Stomach smooth muscle (tissue), 2 donors: ENCODE results near the gene EXOC7.
"Not testable (repeated sequence)": the region's sequence is repeated elsewhere in the genome, so short reads cannot be mapped to it uniquely, and the experiment has no call there.

Source experiments
- H3K27ac ChIP-seq: one replicate; pipeline ENCODE4 v1.7.0; 2013; ENCODE audit warnings: mild to moderate bottlenecking, low read length, inconsistent platforms
- H3K27me3 ChIP-seq, 2 donors: one replicate each; pipeline ENCODE4 v1.7.0; 2013; ENCODE audit warnings: low read length in 2 of 2; ENCODE audit not compliant: insufficient read depth in 2 of 2, control insufficient read depth in 1 of 2
- H3K36me3 ChIP-seq, 2 donors: one replicate each; pipeline ENCODE4 v1.7.0; 2013; ENCODE audit warnings: low read length in 2 of 2; ENCODE audit not compliant: control insufficient read depth in 2 of 2, insufficient read depth in 2 of 2
- H3K4me1 ChIP-seq: one replicate; pipeline ENCODE4 v1.7.0; 2013; ENCODE audit warnings: low read length; ENCODE audit not compliant: control insufficient read depth, insufficient read depth
- H3K4me3 ChIP-seq, 2 donors: one replicate each; pipeline ENCODE4 v1.7.0; 2013; ENCODE audit warnings: low read length in 2 of 2
- H3K9ac ChIP-seq, 2 donors: one replicate each; pipeline ENCODE4 v1.7.0; 2013; ENCODE audit warnings: low read length in 2 of 2, mild to moderate bottlenecking in 1 of 2
- H3K9me3 ChIP-seq, 2 donors: one replicate each; pipeline ENCODE4 v1.7.0; 2013; ENCODE audit warnings: low read length in 2 of 2; ENCODE audit not compliant: control insufficient read depth in 2 of 2
- donor health status: healthy.
- donor health status: Pancreatic carcinoma.

EXOC7 gene

DNA sequence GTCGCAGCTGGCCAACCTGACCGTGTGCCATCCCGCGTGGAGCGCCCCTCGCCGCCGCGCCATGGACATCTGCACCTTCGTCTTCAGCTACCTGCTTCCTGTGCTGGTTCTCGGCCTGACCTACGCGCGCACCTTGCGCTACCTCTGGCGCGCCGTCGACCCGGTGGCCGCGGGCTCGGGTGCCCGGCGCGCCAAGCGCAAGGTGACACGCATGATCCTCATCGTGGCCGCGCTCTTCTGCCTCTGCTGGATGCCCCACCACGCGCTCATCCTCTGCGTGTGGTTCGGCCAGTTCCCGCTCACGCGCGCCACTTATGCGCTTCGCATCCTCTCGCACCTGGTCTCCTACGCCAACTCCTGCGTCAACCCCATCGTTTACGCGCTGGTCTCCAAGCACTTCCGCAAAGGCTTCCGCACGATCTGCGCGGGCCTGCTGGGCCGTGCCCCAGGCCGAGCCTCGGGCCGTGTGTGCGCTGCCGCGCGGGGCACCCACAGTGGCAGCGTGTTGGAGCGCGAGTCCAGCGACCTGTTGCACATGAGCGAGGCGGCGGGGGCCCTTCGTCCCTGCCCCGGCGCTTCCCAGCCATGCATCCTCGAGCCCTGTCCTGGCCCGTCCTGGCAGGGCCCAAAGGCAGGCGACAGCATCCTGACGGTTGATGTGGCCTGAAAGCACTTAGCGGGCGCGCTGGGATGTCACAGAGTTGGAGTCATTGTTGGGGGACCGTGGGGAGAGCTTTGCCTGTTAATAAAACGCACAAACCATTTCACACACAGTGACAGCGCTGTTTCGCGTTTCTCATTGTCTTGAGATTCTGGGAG is 26.6 kb downstream of the EXOC7 start:
- Histone ChIP-seq H3K27me3 (peaks cover 54 to 60% of the 10 kb centered on the region in 2 donors), H3K4me3 (no peak overlapping the region), H3K9ac (no peak overlapping the region), H3K9me3 (no peaks in the 10 kb centered on the region), H3K27ac (no peak overlapping the region), H3K36me3 (no peaks in the 10 kb centered on the region), H3K4me1 (peaks cover 48% of the 10 kb centered on the region)

DNA sequence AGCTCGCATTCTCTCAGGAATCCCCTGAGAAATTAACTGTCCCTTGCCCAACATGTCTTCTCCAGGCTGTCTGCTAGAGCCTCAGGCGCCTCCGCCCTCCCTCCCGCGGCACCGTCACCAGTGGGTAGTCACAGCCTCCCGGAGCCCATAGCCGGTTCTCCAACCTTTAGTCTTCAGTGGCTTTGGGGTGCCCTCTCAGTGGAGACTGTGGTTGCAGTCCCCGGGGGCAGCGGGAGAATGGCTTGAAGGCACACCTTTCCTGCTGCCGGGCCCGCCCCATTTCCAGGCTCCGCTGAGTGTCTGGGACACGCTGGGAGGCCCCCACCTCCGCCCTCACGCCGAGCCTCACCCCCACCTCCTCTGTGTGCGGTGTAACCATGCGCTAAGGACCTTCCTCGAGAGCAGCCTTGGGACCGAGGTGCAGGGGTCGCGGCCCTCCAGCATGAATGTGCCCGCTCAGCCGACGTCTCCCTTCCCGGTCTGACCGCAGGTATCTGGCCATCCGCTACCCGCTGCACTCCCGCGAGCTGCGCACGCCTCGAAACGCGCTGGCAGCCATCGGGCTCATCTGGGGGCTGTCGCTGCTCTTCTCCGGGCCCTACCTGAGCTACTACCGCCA is 27.3 kb downstream of the EXOC7 start:
- Histone ChIP-seq H3K4me3 (no peak overlapping the region), H3K27ac (no peak overlapping the region), H3K9me3 (no peaks in the 10 kb centered on the region), H3K27me3 (peaks cover 54 to 60% of the 10 kb centered on the region in 2 donors), H3K36me3 (no peaks in the 10 kb centered on the region), H3K9ac (no peak overlapping the region), H3K4me1 (peaks cover 54% of the 10 kb centered on the region)

- Histone ChIP-seq H3K4me1 (peaks cover 61% of the 10 kb centered on the region), H3K27ac (no peak overlapping the region), H3K36me3 (no peaks in the 10 kb centered on the region), H3K9me3 (no peaks in the 10 kb centered on the region), H3K9ac (no peak overlapping the region), H3K27me3 (peaks cover 54 to 60% of the 10 kb centered on the region in 2 donors), H3K4me3 (peak overlapping the region; percentile 17 to 59)
These were observed 28.0 kb downstream of the EXOC7 start for GRCh38 chr17:76075364-76076145.

DNA sequence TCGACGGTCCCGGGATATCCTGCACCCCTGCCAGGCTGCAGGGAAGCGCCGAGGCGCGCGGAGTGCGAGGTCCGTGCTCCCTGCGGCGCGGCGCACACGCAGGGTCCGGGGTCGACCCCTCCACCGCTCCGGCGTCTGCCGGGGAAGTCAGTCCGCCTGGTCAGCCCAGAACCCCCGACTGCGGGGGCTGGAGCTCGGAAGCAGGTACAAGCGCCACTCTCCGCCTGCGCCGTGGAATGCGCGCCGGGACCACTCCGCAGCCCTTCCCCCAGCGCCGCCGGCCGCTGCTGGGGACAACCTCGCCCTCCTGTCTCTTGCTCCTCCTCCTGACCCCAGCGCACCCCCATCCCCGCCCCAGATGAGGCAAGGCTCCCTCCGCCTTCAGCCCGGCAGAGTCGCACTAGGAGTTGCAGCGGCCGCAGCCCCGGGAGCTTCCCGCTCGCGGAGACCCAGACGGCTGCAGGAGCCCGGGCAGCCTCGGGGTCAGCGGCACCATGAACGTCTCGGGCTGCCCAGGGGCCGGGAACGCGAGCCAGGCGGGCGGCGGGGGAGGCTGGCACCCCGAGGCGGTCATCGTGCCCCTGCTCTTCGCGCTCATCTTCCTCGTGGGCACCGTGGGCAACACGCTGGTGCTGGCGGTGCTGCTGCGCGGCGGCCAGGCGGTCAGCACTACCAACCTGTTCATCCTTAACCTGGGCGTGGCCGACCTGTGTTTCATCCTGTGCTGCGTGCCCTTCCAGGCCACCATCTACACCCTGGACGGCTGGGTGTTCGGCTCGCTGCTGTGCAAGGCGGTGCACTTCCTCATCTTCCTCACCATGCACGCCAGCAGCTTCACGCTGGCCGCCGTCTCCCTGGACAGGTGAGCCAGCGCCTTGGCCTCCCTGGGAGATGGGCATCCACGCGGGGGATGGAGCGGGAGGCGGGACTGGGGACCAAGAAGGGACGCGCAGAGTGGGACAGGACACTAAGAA is 28.9 kb downstream of the EXOC7 start, which contains the start of gene GALR2:
Gene GALR2, plus strand, starts transcription at position 392 of the 974 bp plus-strand sequence. Its CDS starts 103 bp downstream, at position 495.
- Histone ChIP-seq H3K9ac (no peak within 1 kb of the TSS), H3K27ac (no peak within 1 kb of the TSS), H3K4me3 (peak within 1 kb of the TSS; percentile 17 to 59), H3K27me3 (peaks cover 53 to 60% of the 10 kb centered on the region in 2 donors), H3K9me3 (no peaks in the 10 kb centered on the region), H3K4me1 (peaks cover 57% of the 10 kb centered on the region), H3K36me3 (peaks cover 0 to 2% of the 10 kb centered on the region in 2 donors)

GRCh38 chr17:76072148-76072858 is 31.3 kb downstream of the EXOC7 start, which contains the start of gene SRP68:
TSS of gene SRP68 (minus strand) at chr17:76072517. CDS start at chr17:76072491, 26 bp downstream.
- Histone ChIP-seq H3K9me3 (no peaks in the 10 kb centered on the region), H3K4me3 (peak within 1 kb of the TSS; percentile 95 to 100), H3K27me3 (peaks cover 34 to 39% of the 10 kb centered on the region in 2 donors), H3K4me1 (peaks cover 52% of the 10 kb centered on the region), H3K27ac (peak within 1 kb of the TSS; percentile 53), H3K36me3 (peaks cover 3 to 7% of the 10 kb centered on the region in 2 donors), H3K9ac (peak within 1 kb of the TSS; percentile 87 to 99)

DNA sequence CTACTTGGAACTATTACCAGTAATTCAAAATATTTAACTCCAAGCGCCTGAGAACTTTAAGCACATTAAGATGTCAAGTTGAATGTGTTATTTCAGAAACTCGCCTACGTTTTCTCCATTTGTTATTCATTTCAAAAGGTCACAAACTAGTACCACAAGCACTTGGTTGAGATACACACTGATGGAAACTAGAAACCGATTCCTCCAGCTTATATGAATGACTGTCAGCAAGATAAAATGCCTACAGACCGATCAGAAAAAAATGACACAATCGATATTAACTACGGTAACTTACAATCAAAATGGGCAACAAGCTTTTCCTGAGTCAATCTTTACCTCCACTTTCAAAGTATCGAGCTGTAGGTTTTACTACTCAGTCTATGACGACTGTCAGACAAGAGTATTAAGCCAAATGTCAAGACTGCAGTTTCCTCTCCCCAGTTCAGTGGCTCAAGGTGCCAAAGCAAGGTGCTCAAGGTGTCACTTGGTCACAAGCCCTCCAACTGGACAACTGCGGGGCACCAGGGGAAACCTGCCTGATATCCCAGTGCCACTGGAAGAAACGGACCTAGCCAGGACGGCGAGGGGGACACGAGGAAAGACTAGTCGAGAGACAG is 31.9 kb downstream of the EXOC7 start:
- H3K27me3 ChIP-seq, result peaks cover 28 to 32% of the 10 kb centered on the region in 2 donors
- H3K9ac ChIP-seq, result peak overlapping the region; percentile 82 to 99
- peak overlapping the region; percentile 95 to 100 for H3K4me3 ChIP-seq
- peaks cover 48% of the 10 kb centered on the region for H3K4me1 ChIP-seq
- H3K27ac ChIP-seq, result peak overlapping the region; percentile 53
- peaks cover 9 to 12% of the 10 kb centered on the region in 2 donors for H3K36me3 ChIP-seq
- H3K9me3 ChIP-seq, result no peaks in the 10 kb centered on the region

DNA sequence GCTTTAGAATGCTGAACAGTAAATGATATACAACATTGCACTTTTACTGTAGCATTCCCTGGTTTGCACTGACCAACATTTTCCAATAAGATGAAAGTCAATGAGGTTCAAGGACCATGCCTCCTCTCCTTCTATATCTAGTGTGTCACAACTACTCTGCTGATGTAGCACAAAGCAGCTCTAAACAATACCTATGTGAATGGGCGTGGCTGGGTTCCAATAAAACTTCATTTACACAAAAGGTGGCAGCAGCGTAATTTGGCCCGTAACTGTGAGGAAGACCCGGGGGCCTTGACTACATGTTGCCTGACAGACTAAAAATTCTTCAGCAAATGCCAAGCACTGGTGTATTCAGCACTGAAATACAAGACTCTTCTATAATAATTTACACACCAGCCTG is 37.8 kb downstream of the EXOC7 start:
- Histone ChIP-seq H3K36me3 (peaks cover 41 to 46% of the 10 kb centered on the region in 2 donors), H3K4me1 (peaks cover 3% of the 10 kb centered on the region), H3K4me3 (no peak overlapping the region), H3K9me3 (no peaks in the 10 kb centered on the region), H3K27me3 (no peaks in the 10 kb centered on the region), H3K9ac (no peak overlapping the region), H3K27ac (no peak overlapping the region)

DNA sequence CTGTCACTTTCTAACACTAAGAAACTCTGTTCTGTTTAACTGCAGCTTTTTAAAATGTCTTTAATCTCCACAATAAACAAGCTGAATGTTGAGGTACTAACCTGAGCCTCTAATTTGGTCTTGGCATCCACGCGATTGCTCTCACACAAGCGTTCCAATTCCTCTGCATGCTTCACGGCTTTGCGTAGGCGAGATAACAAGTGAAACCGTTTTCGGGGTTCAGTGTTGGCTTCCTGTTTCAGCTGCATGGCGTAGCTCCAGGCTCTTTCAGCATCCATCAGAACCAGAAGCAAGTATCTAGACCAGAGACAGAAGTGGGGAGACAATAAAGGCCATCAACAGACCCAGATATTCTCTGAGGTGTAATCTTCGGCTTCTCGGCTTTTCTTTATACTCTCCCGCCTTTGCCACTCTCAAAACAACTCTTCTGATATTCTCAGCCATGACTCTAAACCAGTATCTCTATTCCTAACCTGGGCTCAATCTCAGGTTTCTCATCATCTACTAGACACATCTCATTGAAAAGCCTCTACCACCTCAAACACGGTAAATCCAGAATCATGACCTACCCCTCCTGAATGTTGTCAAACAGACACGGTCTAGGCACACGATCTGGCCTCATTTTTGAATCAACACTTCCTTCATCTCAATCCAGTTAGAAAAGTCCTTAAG is 39.6 kb downstream of the EXOC7 start:
- Histone ChIP-seq H3K36me3 (peaks cover 50 to 51% of the 10 kb centered on the region in 2 donors), H3K4me3 (no peak overlapping the region), H3K27ac (no peak overlapping the region)

GRCh38 chr17:76058264-76058663 is 45.3 kb downstream of the EXOC7 start:
- H3K4me3 ChIP-seq, H3K9ac ChIP-seq, H3K27me3 ChIP-seq, H3K4me1 ChIP-seq, H3K27ac ChIP-seq, H3K9me3 ChIP-seq: not testable (repeated sequence)
- peaks cover 53% of the 10 kb centered on the region in 2 donors for H3K36me3 ChIP-seq

More for the DNA sequence above, 39.6 kb downstream of the EXOC7 start:
- Histone ChIP-seq H3K27me3 (no peaks in the 10 kb centered on the region), H3K9ac (no peak overlapping the region), H3K9me3 (no peaks in the 10 kb centered on the region), H3K4me1 (no peaks in the 10 kb centered on the region)
